GM18502 (cell line): ENCODE data around the gene ZC3H7A.
"Not testable (repeated sequence)": the region's sequence is repeated elsewhere in the genome, so short reads cannot be mapped to it uniquely, and the experiment has no call there.

Source experiments
- ATAC-seq: cut with Tn5 transposase; IDR thresholded peaks from one replicate; pipeline ENCODE4 v1.9.1; 2021; ENCODE audit warnings: mild to moderate bottlenecking; ENCODE audit not compliant: unreplicated experiment, poor library complexity

Gene ZC3H7A, protein sequence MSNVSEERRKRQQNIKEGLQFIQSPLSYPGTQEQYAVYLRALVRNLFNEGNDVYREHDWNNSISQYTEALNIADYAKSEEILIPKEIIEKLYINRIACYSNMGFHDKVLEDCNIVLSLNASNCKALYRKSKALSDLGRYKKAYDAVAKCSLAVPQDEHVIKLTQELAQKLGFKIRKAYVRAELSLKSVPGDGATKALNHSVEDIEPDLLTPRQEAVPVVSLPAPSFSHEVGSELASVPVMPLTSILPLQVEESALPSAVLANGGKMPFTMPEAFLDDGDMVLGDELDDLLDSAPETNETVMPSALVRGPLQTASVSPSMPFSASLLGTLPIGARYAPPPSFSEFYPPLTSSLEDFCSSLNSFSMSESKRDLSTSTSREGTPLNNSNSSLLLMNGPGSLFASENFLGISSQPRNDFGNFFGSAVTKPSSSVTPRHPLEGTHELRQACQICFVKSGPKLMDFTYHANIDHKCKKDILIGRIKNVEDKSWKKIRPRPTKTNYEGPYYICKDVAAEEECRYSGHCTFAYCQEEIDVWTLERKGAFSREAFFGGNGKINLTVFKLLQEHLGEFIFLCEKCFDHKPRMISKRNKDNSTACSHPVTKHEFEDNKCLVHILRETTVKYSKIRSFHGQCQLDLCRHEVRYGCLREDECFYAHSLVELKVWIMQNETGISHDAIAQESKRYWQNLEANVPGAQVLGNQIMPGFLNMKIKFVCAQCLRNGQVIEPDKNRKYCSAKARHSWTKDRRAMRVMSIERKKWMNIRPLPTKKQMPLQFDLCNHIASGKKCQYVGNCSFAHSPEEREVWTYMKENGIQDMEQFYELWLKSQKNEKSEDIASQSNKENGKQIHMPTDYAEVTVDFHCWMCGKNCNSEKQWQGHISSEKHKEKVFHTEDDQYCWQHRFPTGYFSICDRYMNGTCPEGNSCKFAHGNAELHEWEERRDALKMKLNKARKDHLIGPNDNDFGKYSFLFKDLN

DNA sequence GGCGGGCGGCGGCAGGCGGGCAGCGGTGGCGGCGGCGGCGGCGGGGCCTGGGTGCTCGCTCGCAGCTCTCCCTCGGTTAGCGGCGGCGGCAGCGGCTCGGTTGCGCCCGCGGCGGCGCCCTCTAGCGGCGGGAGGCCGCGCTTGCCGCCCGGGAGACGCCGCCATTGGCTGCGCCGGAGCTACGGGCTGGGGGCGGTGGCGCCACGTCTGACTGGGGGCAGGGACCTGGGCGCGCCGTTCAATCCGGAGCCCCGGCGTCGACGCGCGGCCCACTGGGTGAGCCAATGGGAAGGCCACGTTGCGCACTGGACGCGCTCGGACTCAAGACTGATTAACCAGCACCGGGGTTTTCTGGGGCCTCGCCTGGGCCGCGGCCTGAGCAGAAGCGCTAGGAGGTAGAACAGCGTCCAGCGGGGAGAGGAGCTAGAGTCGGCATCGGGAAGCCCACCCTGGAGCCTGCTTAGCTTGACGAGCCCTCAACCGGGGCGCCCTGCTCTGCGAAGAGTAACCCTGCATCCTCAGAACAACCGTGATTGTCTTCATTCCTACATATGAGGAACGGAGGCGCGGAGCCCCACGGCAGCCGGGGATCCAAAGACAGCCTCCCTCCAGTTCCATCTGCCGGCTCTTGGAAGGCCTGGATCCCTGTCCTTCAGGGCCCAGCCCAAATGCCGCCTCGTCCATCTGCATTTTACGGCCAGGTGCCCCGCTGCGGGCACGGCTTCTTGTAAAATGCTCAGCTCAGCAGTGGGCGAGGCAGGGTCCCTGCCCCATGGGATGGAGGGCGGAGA is at the start of gene ZC3H7A:
Gene ZC3H7A (minus strand): TSS at position 93 of the 791 bp plus-strand sequence. CDS start 14,904 bp downstream, outside the sequence.
- peak; percentile 88 for ATAC-seq

DNA sequence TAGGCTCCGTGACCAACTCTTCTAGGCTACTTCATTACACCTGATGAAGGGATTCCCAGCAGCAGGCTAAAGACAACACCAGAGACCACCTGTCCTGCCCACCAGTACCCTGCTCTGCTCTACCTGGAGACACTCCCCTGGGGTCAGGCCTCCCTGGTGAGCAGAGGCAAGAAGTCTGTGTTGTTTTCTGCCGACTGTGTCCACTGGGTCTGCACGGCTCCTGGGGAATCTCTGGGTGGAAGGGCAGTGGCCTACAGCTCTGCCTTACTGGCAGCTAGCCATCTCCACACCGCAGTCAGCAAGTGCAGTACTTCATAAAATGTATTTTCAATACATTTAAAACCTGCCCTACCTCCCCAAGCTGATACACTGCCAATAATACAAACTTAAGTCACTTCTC is 47.4 kb upstream of the ZC3H7A start:
- ATAC-seq, result no peak

DNA sequence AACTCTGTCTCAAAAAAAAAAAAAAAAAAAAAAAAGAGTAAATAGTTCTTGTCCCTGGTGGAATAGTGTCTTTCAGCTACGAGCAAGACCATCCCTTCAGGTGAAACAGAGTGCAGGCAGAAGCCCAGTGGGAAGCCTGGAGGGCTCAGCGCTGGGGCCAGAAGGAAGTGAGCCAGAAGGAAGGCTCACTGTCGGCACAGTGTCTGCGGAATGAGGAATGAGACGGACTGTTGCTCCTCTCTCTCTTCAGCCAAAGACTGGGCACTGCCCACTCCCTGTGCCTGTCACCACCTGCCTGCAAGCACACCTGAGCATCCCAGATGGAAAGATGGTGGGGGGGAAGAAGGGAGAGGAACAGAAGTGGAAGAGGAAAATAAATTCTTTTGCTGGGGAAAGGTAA is 46.8 kb upstream of the ZC3H7A start:
- no peak for ATAC-seq

DNA sequence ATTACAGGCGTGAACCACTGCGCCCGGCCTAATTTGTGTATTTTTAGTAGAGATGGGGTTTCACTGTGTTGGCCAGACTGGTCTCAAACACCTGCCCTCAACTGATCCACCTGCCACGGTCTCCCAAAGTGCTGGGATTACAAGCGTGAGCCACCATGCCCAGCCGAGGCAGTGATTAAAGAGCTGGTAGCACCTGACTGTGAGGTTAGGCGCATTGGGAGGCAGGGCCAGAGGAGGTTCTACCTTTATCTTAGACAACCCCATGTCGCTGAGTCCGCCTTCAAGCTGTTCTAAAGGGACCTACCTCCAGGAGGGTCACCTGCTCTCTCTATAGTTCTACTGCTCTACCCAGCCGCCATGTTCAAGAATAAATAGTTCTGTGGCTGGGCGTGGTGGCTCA is 46.1 kb upstream of the ZC3H7A start:
- no peak for ATAC-seq

DNA sequence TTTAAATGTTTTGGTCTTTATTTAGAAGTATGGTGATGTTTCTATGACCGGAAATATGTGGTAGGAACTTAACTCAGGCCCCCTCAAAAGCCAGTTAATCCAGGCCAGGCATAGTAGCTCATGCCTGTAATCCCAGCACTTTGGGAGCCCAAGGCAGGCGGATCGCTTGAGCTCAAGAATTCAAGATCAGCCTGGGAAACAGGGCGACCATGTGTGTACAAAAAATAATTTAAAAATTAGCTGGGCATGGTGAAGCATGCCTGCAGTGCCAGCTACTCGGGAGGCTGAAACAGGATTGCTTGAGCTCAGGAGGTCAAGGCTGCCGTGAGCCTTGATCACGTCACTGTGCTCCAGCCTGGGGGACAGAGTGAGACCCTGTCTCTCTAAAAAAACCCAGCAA is 44.0 kb upstream of the ZC3H7A start:
- no peak for ATAC-seq

DNA sequence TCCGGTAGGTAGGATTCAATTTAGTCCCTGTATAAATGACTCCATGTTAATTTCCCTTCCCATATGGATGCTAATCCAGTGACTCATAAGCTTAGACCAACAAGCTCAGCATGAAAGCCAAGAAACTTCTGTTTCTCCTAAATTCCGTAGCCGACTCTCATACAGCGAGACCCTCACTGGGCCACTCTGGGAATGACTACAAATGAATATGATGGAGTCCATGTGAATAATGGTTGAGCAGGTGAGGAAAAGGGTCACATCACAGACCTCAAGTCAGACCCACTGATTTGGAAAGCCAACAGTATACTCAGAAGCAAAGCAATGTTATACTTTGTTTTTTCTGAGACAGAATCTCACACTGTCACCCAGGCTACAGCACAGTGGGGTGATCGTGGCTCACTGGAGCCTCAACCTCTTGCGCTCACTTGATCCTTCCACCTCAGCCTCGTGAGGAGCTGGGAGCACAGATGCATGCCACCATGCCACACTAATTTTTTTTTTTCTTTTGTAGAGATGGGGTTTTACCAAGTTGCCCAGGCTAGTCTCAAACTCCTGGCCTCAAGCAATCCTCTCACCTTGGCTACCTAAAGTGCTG is 39.7 kb upstream of the ZC3H7A start:
- ATAC-seq, result no peak

DNA sequence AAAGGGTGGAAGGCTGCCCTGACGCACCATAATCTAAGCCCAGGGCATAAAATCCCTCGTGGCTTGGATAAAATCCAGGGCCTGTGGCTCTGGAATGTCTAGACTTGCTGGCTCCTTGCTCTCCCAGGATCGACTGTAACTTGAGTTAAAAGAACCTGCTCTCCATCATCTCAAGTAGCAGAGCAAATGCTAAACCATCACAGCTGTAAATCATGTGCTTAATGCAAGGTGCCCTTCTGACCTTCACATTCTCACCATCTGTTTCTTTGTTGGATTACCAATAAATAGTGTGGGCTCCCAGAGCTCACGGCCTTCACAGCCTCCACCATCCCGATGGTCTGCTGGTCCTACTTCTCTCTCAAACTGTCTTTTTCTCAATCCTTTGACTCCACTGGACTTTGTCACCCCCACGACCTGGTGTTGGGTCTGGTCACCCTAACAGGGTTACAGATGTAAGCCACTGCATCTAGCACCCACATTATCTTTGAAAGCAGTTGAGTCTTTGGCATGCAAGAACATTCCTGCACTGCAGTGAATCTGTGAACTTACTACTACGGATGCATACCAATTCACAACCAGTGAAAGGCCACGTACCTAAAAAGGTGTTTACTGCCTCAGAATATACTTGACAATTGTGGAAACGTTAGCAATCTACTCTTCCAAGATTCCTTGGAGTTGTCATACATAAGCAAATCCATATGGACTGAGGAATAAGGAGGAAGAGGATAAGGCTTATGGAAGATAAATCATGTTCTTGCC is 39.0 kb upstream of the ZC3H7A start:
- ATAC-seq, result no peak

DNA sequence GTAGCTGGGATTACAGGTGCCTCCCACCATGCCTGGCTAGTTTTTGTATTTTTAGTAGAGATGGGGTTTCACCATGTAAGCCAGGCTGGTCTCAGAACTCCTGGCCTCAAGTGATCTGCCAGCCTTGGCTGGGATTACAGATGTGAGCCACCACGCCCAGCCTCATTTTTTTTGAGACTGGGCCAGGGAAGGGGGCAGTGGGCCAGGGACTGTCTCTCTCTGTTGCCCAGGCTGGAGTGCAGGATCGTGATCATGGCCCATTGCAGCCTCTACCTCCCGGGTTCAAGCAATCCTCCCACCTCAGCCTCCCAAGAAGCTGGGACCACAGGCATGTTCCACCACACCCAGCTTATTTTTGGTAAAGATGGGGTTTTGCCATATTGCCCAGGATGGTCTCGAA is 38.3 kb upstream of the ZC3H7A start:
- ATAC-seq, result no peak

DNA sequence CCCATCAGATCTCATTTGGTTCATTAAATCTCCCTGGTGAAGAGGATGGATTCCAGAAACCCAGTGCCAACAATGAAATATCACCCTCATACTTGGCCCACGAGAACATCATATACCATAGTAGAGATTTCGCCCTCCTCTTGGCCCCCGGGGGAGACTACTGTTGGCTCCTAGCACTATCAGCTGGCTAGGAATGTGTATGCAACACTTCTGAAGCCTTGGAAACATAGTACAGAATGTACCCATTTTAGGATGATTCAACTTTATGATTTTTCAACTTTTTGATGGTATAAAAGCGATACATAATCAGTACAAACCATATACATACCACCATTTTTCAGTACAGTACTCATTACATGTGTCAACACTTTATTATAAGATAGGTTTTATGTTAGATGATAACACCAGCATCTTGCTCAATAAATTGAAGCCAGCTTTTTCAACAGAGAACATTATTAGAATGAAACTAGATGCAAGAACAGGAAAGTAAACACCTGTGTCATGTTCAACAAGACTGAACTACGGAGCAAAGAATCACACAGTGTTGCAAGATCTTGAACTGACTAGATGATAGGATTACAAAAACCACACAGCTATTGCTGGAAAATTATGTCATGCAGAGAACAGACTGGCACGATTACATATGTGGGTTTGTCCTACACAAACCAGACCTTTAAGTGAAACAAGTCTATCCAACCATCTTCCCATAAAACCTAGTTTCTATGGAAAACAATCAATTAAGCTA is 37.1 kb upstream of the ZC3H7A start:
- ATAC-seq, result no peak

DNA sequence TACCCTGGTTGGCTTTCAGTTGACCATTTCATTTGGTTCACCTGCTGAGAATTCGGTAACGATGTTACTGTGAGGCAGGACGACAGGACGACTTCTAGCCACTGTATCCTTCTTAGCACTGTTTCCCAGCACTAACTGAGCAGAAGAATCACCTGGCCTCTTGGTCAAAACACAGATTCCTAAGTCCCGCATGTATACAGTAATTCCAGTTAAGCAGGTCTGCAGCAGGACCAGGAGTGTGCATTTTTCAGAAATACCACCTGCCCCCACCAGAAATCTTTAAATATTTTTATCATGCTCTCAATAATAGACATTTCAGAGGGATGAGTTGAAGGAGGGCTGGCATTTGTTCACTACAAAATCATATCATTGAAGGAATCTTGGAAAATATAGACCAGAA is 31.6 kb upstream of the ZC3H7A start:
- no peak for ATAC-seq

DNA sequence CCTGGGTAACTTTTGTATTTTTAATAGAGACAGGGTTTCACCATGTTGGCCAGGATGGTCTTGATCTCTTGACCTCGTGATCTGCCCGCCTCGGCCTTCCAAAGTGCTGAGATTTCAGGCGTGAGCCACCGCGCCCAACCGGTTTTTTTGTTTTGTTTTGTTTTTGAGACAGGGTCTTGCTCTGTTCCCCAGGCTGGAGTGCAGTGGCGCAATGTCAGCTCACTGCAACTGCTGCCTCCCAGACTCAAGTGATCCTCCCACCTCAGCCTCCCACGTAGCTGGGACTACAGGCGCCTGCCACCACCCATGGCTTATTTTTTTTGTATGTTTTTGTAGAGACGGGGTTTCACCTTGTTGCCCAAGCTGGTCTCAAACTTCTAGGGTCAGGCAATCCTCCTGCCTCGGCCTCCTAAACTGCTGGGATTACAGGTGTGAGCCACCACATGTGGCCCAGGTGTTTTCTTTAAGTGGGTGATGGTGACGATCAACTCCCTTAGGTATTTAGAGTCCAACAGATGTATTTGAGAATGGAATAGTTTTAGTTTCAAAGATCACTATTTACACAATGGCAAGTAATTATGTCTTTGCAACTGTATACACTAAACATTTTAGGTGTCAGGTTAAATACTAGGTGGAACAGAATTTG is 28.6 kb upstream of the ZC3H7A start:
- not testable (repeated sequence) for ATAC-seq

DNA sequence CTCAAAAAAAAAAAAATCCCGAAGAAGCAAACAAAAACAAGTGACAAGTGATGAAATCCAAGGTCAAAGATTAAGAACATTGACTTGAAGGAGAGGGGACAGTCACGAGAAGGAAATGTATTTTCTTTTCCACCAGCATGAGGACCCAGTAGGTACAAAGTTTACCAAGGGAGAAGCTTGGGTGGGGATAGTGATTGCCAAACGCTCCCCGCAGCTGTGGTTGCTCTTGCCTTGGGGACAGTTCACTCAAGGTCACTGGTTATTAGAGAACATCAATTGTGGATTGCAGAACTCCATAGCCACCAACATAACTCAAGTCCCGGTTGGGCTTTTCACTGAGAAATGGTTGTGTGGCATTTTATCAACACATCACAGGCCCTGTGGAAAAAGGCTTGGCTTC is 27.3 kb upstream of the ZC3H7A start:
- no peak for ATAC-seq

DNA sequence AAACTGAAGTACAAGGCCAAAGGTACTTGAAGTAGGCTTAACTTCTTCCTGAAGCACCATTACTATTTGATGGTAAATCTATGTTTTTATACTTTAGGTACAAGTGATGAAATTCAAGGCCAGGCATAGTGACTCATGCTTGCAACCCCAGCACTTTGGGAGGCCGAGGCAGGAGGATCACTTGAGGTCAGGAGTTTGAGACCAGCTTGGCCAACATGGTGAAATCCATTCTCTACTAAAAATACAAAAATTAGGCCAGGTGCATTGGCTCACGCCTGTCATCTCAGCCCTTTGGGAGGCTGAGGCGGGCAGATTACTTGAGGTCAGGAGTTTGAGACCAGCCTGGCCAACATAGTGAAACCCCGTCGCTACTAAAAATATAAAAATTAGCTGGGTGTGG is 26.6 kb upstream of the ZC3H7A start:
- ATAC-seq, result not testable (repeated sequence)

DNA sequence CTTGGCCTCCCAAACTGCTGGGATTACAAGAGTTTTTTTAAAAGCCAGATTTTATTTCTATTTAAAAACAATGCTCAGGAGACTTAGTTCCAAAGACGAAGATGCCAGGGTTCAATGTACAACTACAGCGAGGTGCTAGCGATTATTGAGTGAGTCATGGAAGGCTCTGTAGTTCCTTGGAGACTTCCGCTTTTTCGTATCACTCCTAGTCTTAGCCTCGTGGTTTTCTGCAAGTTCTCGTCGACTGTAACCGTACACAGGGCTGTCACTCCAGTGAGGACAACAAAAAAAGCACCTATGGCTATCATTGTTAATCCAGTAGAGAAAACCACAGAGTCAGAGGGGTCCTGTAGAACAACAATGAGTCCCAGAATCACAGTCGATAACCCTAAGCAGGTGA is 22.7 kb upstream of the ZC3H7A start:
- ATAC-seq, result no peak

DNA sequence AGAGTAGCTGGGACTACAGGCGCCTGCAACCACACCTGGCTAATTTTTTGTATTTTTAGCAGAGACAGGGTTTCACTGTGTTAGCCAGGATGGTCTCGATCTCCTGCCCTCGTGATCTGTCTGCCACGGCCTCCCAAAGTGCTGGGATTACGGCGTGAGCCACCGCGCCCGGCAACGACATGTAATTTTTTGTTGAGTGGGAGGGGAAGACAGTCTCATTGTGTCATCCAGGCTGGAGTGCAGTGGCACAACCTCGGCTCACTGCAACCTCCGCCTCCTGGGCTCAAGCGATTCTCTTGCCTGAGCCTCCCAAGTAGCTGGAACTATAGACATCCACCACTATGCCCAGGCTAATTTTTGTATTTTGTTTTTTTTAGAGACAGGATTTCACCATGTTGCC is 21.9 kb upstream of the ZC3H7A start:
- not testable (repeated sequence) for ATAC-seq

DNA sequence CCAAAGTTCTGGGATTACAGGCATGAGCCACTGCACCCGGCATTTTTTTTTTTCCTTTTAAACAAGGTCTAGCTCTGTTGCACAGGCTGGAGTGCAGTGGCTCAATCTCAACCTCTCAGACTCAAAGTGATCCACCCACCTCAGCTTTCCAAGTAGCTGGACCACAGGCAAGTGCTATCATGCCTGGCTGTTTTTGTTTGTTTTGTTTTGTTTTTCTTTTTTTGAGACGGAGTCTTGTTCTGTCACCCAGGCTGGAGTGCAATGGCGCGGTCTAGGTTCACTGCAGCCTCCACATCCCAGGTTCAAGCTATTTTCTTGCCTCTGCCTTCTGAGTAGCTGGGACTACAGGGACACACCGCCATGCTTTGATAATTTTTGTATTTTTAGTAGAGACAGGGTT is 19.1 kb upstream of the ZC3H7A start:
- no peak for ATAC-seq

DNA sequence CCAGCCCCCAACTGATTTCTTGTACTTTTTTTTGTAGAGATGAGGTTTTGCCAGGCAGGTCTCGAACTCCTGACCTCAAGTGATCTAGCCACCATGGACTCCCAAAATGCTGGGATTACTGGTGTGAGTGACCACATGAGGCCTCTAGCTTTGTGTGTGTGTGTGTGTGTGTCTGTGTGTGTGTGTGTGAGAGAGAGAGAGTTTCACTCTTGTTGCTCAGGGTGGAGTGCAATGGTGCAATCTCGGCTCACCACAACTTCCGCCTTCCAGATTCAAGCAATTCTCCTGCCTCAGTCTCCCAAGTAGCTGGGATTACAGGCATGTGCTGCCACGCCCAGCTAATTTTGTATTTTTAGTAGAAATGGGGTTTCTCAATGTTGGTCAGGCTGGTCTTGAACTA is 17.7 kb upstream of the ZC3H7A start:
- not testable (repeated sequence) for ATAC-seq

DNA sequence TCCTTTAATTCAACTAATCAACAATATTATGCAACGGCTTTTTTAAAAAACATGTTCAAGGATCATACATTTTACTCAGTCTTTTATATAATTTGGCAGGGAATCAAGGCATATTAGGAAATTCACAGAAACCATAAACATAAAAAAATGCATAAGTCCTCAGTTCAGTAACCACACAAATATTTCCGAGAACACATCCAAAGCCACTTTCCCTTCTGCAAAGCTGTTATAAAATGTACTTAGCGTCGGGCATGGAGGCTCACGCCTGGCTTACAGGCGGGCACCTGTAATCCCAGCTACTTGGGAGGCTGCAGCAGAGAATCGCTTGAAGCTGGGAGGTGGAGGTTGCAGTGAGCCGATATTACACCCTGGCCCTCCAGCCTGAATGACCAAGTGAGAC is 9.7 kb upstream of the ZC3H7A start:
- no peak for ATAC-seq
